ENCODE data around the gene ASTN2. TPM values are rescaled to one million over a fixed set of nuclear protein-coding genes. Genes with fewer than 3 reads are reported as not detected.
A peak's percentile ranks its signal among the peaks of the same experiment; 100 is the strongest.

The ASTN2 gene
- total RNA-seq, 1 donor from 2014 or later, result 10.0 TPM

- TF ChIP-seq CTCF (IDR thresholded peaks at IDR 0.05; ENCODE audit: unreplicated experiment), result no peak
- no peak overlapping the region for H3K27ac Mint-ChIP-seq (ENCODE audit: unreplicated experiment)
- H3K9me3 Mint-ChIP-seq (ENCODE audit: unreplicated experiment), result no peaks in the 10 kb centered on the region
- H3K27me3 Mint-ChIP-seq (ENCODE audit: unreplicated experiment), result no peaks in the 10 kb centered on the region
- no peaks in the 10 kb centered on the region for H3K36me3 Mint-ChIP-seq (ENCODE audit: low read depth, unreplicated experiment)
- DNase-seq (ENCODE audit: low spot score), result no peak
- no peak overlapping the region for H3K4me3 Mint-ChIP-seq (ENCODE audit: unreplicated experiment)
- peaks cover 4% of the 10 kb centered on the region for H3K4me1 Mint-ChIP-seq (ENCODE audit: unreplicated experiment)
Measured at GRCh38 chr9:117448066-117448465, 33.2 kb upstream of the ASTN2 start.

GRCh38 chr9:117445631-117446030 is 30.8 kb upstream of the ASTN2 start:
- H3K4me3 Mint-ChIP-seq (ENCODE audit: unreplicated experiment), result no peak overlapping the region
- H3K9me3 Mint-ChIP-seq (ENCODE audit: unreplicated experiment), result no peaks in the 10 kb centered on the region
- no peak for TF ChIP-seq CTCF (IDR thresholded peaks at IDR 0.05; ENCODE audit: unreplicated experiment)
- DNase-seq (ENCODE audit: low spot score), result no peak
- no peaks in the 10 kb centered on the region for H3K36me3 Mint-ChIP-seq (ENCODE audit: low read depth, unreplicated experiment)
- H3K4me1 Mint-ChIP-seq (ENCODE audit: unreplicated experiment), result peaks cover 7% of the 10 kb centered on the region
- H3K27ac Mint-ChIP-seq (ENCODE audit: unreplicated experiment), result no peak overlapping the region
- H3K27me3 Mint-ChIP-seq (ENCODE audit: unreplicated experiment), result no peaks in the 10 kb centered on the region

DNA sequence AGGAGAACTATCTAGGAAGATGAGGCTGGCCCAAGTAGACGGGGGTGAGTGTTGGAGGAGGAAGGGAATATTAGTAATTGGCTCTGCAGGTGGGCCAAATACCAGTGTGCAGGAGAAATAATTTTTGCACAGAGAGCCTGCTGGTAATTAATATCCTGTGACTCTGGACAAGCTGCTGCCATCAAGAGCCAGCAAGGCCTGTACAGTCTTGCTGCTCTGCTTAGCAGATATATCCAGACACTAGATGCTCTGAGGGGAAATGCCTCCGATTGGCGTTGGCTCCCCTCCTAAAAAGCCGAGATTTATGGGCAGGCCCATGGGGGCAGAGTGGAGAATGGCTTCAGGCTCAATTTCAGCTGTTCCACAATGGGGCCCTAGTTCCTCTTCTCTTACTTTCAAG is 29.6 kb upstream of the ASTN2 start:
- H3K4me1 Mint-ChIP-seq (ENCODE audit: unreplicated experiment), result peaks cover 7% of the 10 kb centered on the region
- H3K36me3 Mint-ChIP-seq (ENCODE audit: low read depth, unreplicated experiment), result no peaks in the 10 kb centered on the region
- no peak overlapping the region for H3K27ac Mint-ChIP-seq (ENCODE audit: unreplicated experiment)
- no peaks in the 10 kb centered on the region for H3K27me3 Mint-ChIP-seq (ENCODE audit: unreplicated experiment)
- no peak overlapping the region for H3K4me3 Mint-ChIP-seq (ENCODE audit: unreplicated experiment)
- no peaks in the 10 kb centered on the region for H3K9me3 Mint-ChIP-seq (ENCODE audit: unreplicated experiment)
- no peak for TF ChIP-seq CTCF (IDR thresholded peaks at IDR 0.05; ENCODE audit: unreplicated experiment)
- DNase-seq (ENCODE audit: low spot score), result no peak

GRCh38 chr9:117437283-117437682 is 22.4 kb upstream of the ASTN2 start:
- H3K4me1 Mint-ChIP-seq (ENCODE audit: unreplicated experiment), result peaks cover 16% of the 10 kb centered on the region
- no peak overlapping the region for H3K4me3 Mint-ChIP-seq (ENCODE audit: unreplicated experiment)
- H3K9me3 Mint-ChIP-seq (ENCODE audit: unreplicated experiment), result no peaks in the 10 kb centered on the region
- DNase-seq (ENCODE audit: low spot score), result peak; percentile 13
- H3K36me3 Mint-ChIP-seq (ENCODE audit: low read depth, unreplicated experiment), result no peaks in the 10 kb centered on the region
- H3K27me3 Mint-ChIP-seq (ENCODE audit: unreplicated experiment), result no peaks in the 10 kb centered on the region
- TF ChIP-seq CTCF (IDR thresholded peaks at IDR 0.05; ENCODE audit: unreplicated experiment), result no peak
- no peak overlapping the region for H3K27ac Mint-ChIP-seq (ENCODE audit: unreplicated experiment)

DNA sequence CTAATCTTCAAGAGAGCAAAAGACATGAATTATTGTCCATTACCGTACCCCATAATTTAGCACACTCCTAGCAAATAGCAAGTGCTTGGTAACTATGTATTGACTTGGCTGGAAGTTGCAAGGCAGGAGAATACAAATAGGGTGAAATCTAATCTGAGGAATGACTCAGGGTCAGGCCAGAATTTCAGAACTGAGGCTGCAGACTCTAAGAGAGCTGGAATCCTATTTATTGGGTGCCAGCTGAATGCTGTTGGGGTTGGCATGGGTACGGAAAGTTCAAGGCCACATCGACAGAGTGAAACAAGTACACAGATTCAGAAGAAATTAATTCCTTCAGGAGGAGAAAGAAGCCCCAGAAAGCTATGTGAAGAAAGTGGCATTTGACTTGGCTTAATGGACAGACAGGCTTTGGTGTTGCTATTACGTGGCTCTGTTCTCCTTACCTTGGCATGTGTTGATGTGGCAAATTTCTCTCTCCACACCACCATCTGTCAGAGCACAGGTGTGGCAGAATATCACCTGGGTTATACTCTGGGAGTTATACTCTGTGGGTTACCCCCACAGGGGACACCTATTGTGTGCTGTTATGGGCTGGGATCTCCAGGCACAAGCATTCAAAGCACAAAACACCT is 20.9 kb upstream of the ASTN2 start:
- H3K27me3 Mint-ChIP-seq (ENCODE audit: unreplicated experiment), result no peaks in the 10 kb centered on the region
- no peak for TF ChIP-seq CTCF (IDR thresholded peaks at IDR 0.05; ENCODE audit: unreplicated experiment)
- H3K4me3 Mint-ChIP-seq (ENCODE audit: unreplicated experiment), result no peak overlapping the region
- no peaks in the 10 kb centered on the region for H3K9me3 Mint-ChIP-seq (ENCODE audit: unreplicated experiment)
- peaks cover 13% of the 10 kb centered on the region for H3K4me1 Mint-ChIP-seq (ENCODE audit: unreplicated experiment)
- no peak overlapping the region for H3K27ac Mint-ChIP-seq (ENCODE audit: unreplicated experiment)
- no peaks in the 10 kb centered on the region for H3K36me3 Mint-ChIP-seq (ENCODE audit: low read depth, unreplicated experiment)
- no peak for DNase-seq (ENCODE audit: low spot score)
